ENCODE results near the gene TAS2R8.

DNA sequence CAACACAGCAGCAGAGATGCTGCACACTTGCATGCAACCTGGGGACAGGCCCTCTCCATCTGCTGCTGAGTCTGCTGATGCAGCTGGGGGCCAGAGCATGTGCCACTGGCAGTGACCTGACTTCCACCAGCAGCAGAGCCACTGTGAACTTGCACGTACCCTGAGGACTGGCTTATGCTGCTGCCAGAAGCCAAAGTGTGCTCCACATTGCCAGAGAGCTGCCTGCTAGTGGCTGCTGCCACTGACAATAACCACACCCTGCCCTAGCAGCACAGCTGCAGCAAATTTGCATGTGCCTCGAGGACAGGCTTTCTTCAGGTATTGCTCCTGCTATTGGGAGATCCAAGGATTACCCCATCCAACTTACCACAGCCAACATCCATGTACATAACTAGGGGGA, 46.7 kb upstream of the TAS2R8 start:
- TF ChIP-seq, protein P1, sequence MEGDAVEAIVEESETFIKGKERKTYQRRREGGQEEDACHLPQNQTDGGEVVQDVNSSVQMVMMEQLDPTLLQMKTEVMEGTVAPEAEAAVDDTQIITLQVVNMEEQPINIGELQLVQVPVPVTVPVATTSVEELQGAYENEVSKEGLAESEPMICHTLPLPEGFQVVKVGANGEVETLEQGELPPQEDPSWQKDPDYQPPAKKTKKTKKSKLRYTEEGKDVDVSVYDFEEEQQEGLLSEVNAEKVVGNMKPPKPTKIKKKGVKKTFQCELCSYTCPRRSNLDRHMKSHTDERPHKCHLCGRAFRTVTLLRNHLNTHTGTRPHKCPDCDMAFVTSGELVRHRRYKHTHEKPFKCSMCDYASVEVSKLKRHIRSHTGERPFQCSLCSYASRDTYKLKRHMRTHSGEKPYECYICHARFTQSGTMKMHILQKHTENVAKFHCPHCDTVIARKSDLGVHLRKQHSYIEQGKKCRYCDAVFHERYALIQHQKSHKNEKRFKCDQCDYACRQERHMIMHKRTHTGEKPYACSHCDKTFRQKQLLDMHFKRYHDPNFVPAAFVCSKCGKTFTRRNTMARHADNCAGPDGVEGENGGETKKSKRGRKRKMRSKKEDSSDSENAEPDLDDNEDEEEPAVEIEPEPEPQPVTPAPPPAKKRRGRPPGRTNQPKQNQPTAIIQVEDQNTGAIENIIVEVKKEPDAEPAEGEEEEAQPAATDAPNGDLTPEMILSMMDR (IDR thresholded peaks at IDR 0.05) = no peak
- TF ChIP-seq POLR2AphosphoS5 (IDR thresholded peaks at IDR 0.05) = no peak
- no peak for TF ChIP-seq EP300 (IDR thresholded peaks at IDR 0.05)
